K562 (cell line): ENCODE measurements around the gene SLMAP. TPM values are rescaled to one million over a fixed set of nuclear protein-coding genes. Genes with fewer than 3 reads are reported as not detected.

Source experiments
- ATF1 ChIP-seq, 2 experiments: fragments of 450-650 bp in 1 of 2; IDR thresholded peaks; 2 replicates each; pipeline ENCODE4 v1.6.1; 2016; ENCODE audit warnings: missing compliant biosample characterization in 1 of 2, missing genetic modification characterization in 1 of 2
- BRF1 ChIP-seq: IDR thresholded peaks from 3 replicates; pipeline ENCODE4 v1.6.1; 2011; ENCODE audit warnings: borderline replicate concordance, mild to moderate bottlenecking; ENCODE audit not compliant: insufficient read length; ENCODE audit errors: extremely low read depth
- GABPB1 ChIP-seq: sonication (generic); formaldehyde crosslinking; IDR thresholded peaks from 2 replicates; pipeline ENCODE4 v1.8.0; 2022; ENCODE audit warnings: mild to moderate bottlenecking, missing genetic modification reagents
- MIER1 ChIP-seq: fragments of 450-650 bp; IDR thresholded peaks from 2 replicates; pipeline ENCODE4 v1.6.1; 2016; ENCODE audit warnings: antibody characterized with exemption, mild to moderate bottlenecking, low read depth
- PRDM10 ChIP-seq: fragments of 450-650 bp; IDR thresholded peaks from 2 replicates; pipeline ENCODE4 v1.6.1; 2018; ENCODE audit not compliant: partially characterized antibody
- RB1 ChIP-seq: fragments of 450-650 bp; IDR thresholded peaks from 2 replicates; pipeline ENCODE4 v1.6.1; 2017; ENCODE audit warnings: low read depth, mild to moderate bottlenecking
- RFX1 ChIP-seq: fragments of 450-650 bp; IDR thresholded peaks from 2 replicates; pipeline ENCODE4 v1.6.1; 2016; ENCODE audit warnings: mild to moderate bottlenecking, moderate library complexity
- SP1 ChIP-seq: sonication (generic); formaldehyde crosslinking; IDR thresholded peaks from 2 replicates; pipeline ENCODE4 v1.8.1; 2022; ENCODE audit warnings: mild to moderate bottlenecking, missing genetic modification reagents
- TRIM24 ChIP-seq, 2 experiments: fragments of 450-650 bp; IDR thresholded peaks; 2 replicates each; pipeline ENCODE4 v1.6.1; 2016
- ZBTB40 ChIP-seq, 2 experiments: fragments of 450-650 bp in 1 of 2; sonication (generic) in 1 of 2; formaldehyde crosslinking in 1 of 2; IDR thresholded peaks; 2 replicates each; pipeline versions ENCODE4 v1.7.1 to v1.9.0; 2016 to 2022; ENCODE audit warnings: inconsistent platforms in 1 of 2, mild to moderate bottlenecking in 1 of 2, missing genetic modification reagents in 1 of 2
- ZNF174 ChIP-seq: fragments of 250-450 bp; sonication (Bioruptor Pico); IDR thresholded peaks from 2 replicates; pipeline ENCODE4 v1.4.0; 2020; ENCODE audit warnings: mild to moderate bottlenecking
- ZNF589 ChIP-seq: fragments of 200-800 bp; sonication (Bioruptor generic); IDR thresholded peaks from 2 replicates; pipeline ENCODE4 v1.6.1; 2016; ENCODE audit warnings: low read depth, missing genetic modification characterization, missing compliant biosample characterization
- ZNF740 ChIP-seq, 3 experiments: fragments of 200-800 bp in 1 of 3; sonication (Bioruptor generic) in 1 of 3; sonication (generic) in 1 of 3; formaldehyde crosslinking in 1 of 3; IDR thresholded peaks; 2 replicates each; pipeline versions ENCODE4 v1.6.1 to v1.8.0; 2016 to 2022; ENCODE audit warnings: mild to moderate bottlenecking in 2 of 3, missing compliant biosample characterization in 2 of 3, missing genetic modification characterization in 2 of 3, missing genetic modification reagents in 1 of 3
- polyA plus RNA-seq, 8 experiments: library from polyadenylated mRNA; depleted of rRNA in 4 of 8; stranded (reverse) in 5 of 8; unstranded in 3 of 8; fragments of >200 nt; fragmentation: Nextera tagmentation in 2 of 8; fragmentation: Illumina TruSeq in 1 of 8; extraction: Ambion mirVana in 2 of 8; extraction: Trizol in 1 of 8; gene quantifications; 2 replicates each; pipeline versions ENCODE4 v1.2.1 to v1.2.3, GENCODE V29; 2011 to 2014; ENCODE audit warnings: inconsistent platforms in 1 of 8, missing spikeins in 1 of 8
- total RNA-seq, 7 experiments: library from RNA; depleted of rRNA in 6 of 7; stranded (reverse); fragments of >200 nt in 6 of 7; fragmentation: Illumina TruSeq in 2 of 7; extraction: Trizol in 2 of 7; gene quantifications; 2 replicates each; pipeline versions ENCODE4 v1.2.1 to v1.2.3, GENCODE V29; 2011 to 2021; ENCODE audit warnings: low replicate concordance in 1 of 7

SLMAP gene
- total and polyA plus RNA-seq, 9 of the 15 experiments (the other 6 are each of a cell fraction or from before 2014, with no cell fraction given): 12.1 to 50.7 (median 28.3) TPM

GRCh38 chr3:57961828-57962447, 205.8 kb downstream of the SLMAP start (continued):
- TF ChIP-seq ZNF589 (CRISPR knock-in tag) (no peak), ZNF174 (CRISPR knock-in tag) (no peak), ZNF740 (CRISPR knock-in tag; IDR thresholded peaks at IDR 0.05) (no peak), ZNF740 (tag; IDR thresholded peaks at IDR 0.05) (no peak), ATF1 (CRISPR knock-in tag; IDR thresholded peaks at IDR 0.05) (no peak), ATF1 (tag; IDR thresholded peaks at IDR 0.05) (no peak), MIER1 (no peak), TRIM24 (IDR thresholded peaks at IDR 0.05) (peak; percentile 65 to 68), BRF1 (no peak), RB1 (peak; percentile 57), RFX1 (no peak), PRDM10 (no peak), SP1 (CRISPR knock-in tag) (no peak), ZBTB40 (IDR thresholded peaks at IDR 0.05) (no peak), ZBTB40 (CRISPR knock-in tag; IDR thresholded peaks at IDR 0.05) (no peak), GABPB1 (no peak)
